HG03135 (cell line): ENCODE data around the gene GATA6.

ENCODE experiments used
- ATAC-seq: cut with Tn5 transposase; IDR thresholded peaks from one replicate; pipeline ENCODE4 v1.9.1; 2021; ENCODE audit warnings: mild to moderate bottlenecking, moderate library complexity; ENCODE audit not compliant: unreplicated experiment

The GATA6 gene

GRCh38 chr18:22233266-22233665 is 63.9 kb downstream of the GATA6 start:
- ATAC-seq = no peak

DNA sequence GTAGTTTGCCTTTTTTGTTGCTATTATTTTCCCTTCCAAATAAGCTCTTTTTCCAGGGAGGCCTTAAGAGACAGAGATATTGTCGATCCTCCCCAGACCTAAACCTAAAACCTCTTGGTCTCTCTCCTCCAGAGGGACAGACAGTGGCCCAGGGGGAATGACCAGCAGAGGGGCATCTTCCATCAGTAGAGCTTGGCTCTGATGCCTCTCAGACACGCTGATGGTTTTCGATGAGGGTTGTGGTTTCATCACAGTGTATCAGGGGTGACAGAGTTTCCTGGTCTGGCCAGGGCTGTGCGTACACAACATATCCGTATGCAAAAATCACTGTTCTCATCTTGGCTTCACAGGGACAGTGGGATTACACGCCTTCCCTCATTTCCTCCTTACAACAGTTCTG is 68.6 kb downstream of the GATA6 start:
- ATAC-seq = no peak

- no peak for ATAC-seq
Observed at GRCh38 chr18:22238681-22239080, 69.3 kb downstream of the GATA6 start.

DNA sequence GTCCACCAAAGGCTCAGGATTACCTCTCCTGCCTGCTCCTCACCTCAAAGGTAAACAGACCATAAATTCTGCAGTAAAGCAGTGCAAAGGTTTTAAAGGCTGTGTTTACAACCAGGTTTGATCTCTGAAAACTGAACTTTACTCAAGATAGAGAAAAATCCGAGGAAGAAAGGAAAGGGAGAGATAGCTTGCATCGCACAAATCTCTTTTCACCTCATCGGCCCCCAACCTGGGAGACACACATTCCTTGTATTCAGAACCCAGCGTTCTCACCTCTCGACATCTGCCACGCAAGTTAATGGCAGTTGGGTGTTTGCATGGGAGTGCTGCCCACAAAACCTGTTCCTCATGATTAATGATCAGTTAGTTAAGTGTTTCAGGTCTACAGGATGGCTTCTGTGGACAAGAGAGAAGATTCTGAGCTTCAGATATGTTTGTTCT is 72.6 kb downstream of the GATA6 start:
- no peak for ATAC-seq

DNA sequence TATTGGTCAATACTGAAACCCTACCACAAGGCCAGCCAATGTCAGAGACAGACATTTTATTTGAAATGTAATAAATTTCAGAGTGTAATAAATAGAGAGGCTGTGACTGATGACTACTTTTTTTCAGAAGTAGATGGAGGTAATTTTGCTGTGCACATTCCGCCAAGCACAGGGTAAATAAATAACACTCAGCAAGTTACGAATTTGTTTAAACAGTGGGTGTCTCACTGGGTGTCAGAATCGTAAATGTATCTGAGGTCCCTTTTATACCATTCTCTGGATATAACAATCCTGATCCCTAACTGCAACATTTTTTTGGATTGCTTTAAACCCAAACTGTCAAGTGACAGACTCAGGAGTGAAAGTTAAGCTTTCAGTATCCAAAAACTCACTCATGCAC is 74.1 kb downstream of the GATA6 start:
- ATAC-seq = no peak

GRCh38 chr18:22250026-22250425 is 80.6 kb downstream of the GATA6 start:
- no peak for ATAC-seq

GRCh38 chr18:22250591-22250996 is 81.2 kb downstream of the GATA6 start:
- ATAC-seq = no peak
